Prostate gland (tissue), 2 donors: ENCODE results near the gene PMM2.

ENCODE experiments used
- CTCF ChIP-seq, 4 experiments: fragments of 200-600 bp in 2 of 4; fragments of 450-650 bp in 2 of 4; sonication (generic) in 2 of 4; IDR thresholded peaks; 1 replicate in 3 of 4; 2 replicates in 1 of 4; pipeline ENCODE4 v1.5.1; 2016 to 2019; ENCODE audit warnings: antibody characterized with exemption in 4 of 4, mild to moderate bottlenecking in 2 of 4, moderate library complexity in 2 of 4
- POLR2AphosphoS5 ChIP-seq: sonication (generic); formaldehyde crosslinking; IDR thresholded peaks from one replicate; pipeline ENCODE4 v1.6.1; 2017; ENCODE audit warnings: antibody characterized with exemption

- no peak for TF ChIP-seq CTCF (IDR thresholded peaks at IDR 0.05)
- TF ChIP-seq POLR2AphosphoS5, result no peak
Observed at GRCh38 chr16:8848939-8849391, 51.3 kb downstream of the PMM2 start.
